GM10266 (cell line): Measurements from ENCODE around the gene DCAF5.

Source experiments
- DNase-seq: peaks from one replicate; pipeline ENCODE4 v3.0.0; 2012; ENCODE audit errors: extremely low spot score
- TF ChIP-seq, protein P1 (sequence below): IDR thresholded peaks from 2 replicates; pipeline ENCODE4 v1.5.1; 2012; ENCODE audit warnings: mild to moderate bottlenecking, low read depth; ENCODE audit not compliant: control insufficient read depth, insufficient read depth; ENCODE audit errors: missing control alignments

The DCAF5 gene

DNA sequence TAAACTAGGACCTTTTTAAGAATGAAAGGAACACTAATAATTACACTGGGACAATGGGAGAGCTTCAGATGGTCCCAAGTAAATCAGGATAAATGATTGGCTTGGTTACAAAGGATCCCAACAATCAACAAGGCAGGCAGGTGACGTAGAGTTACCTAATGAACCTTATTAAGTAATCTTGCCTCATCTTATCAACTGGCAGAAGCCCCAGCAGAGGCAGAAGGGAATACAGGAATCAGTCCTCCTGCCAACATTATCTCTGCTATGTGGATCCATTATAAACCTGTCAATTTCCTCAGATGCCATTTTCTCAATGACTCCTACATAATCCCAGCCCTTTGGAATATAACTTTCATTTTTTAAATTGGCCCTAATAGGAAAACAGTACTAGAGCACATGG lies 11.4 kb downstream of the DCAF5 start:
- TF ChIP-seq, protein P1, sequence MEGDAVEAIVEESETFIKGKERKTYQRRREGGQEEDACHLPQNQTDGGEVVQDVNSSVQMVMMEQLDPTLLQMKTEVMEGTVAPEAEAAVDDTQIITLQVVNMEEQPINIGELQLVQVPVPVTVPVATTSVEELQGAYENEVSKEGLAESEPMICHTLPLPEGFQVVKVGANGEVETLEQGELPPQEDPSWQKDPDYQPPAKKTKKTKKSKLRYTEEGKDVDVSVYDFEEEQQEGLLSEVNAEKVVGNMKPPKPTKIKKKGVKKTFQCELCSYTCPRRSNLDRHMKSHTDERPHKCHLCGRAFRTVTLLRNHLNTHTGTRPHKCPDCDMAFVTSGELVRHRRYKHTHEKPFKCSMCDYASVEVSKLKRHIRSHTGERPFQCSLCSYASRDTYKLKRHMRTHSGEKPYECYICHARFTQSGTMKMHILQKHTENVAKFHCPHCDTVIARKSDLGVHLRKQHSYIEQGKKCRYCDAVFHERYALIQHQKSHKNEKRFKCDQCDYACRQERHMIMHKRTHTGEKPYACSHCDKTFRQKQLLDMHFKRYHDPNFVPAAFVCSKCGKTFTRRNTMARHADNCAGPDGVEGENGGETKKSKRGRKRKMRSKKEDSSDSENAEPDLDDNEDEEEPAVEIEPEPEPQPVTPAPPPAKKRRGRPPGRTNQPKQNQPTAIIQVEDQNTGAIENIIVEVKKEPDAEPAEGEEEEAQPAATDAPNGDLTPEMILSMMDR: no peak

DNA sequence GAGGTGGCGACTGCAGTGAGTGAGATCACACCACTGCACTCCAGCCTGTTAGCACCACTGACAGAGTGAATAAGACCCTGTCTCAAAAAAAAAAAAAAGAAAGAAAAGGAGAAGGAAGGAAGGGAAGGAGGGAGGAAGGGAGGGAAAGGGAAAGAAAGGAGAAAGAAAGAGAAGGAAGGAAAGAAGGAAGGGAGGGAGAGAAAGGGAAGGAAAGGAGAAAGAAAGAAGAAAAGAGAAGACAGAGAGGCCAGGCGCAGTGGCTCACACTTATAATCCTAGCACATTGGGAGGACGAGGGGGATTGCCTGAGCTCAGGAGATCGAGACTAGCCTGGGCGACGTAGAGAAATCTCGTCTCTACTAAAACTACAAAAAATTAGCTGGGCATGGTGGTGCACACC lies 13.2 kb downstream of the DCAF5 start:
- DNase-seq: no peak
- TF ChIP-seq, protein P1: no peak

More for the DNA sequence above, 11.4 kb downstream of the DCAF5 start:
- no peak for DNase-seq

DNA sequence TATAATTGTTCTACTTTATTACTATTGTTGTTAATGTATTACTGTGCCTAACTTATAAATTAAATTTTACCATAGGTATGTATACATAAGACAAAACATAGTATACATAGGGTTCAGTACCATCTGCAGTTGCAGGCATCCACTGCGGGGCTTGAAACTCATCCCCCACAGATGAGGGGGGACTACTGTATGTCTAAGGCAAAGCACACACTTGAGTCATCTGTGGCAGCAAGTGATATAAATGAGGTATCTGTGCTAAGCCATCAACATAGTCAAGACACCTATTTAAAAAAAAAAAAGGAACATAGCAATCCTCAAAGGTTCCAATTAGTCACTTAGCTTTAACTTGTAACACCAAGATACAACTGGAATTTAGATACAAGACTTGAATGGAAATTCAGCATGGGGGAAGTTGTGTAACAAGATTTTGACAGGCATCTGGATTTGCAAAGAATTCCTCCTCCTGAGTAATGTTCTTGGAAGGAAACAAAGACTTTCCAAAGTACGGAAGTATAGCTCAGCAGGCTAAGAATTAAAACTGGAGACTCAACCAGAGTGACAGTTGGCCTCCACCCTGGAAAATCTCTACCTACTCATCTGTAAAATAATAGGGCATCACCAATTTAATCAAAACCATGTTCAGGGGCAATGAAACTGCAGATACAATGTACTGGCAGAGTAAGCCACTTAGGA lies 14.9 kb downstream of the DCAF5 start:
- TF ChIP-seq, protein P1: no peak
- DNase-seq: no peak

GRCh38 chr14:69137416-69137815 lies 15.5 kb downstream of the DCAF5 start:
- TF ChIP-seq, protein P1: no peak
- no peak for DNase-seq

DNA sequence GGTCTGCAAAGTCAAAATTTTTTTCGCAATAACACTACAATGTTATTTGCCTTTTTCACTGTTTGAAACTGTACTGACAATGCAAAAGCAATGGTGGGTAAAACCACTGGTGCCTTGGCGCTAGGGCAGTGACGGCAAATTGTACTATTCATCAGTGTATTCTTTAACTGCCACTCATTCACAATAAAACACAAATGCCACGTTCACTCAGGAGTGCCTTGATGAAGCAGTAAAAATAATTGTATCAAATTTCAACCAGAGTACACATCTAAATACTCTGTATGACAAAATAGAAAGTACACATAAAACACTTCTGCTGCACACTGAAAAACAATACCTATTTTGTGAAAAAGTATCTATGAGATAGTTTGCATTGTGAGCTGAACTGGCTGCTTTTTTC lies 17.8 kb downstream of the DCAF5 start:
- DNase-seq: no peak
- TF ChIP-seq, protein P1: no peak

DNA sequence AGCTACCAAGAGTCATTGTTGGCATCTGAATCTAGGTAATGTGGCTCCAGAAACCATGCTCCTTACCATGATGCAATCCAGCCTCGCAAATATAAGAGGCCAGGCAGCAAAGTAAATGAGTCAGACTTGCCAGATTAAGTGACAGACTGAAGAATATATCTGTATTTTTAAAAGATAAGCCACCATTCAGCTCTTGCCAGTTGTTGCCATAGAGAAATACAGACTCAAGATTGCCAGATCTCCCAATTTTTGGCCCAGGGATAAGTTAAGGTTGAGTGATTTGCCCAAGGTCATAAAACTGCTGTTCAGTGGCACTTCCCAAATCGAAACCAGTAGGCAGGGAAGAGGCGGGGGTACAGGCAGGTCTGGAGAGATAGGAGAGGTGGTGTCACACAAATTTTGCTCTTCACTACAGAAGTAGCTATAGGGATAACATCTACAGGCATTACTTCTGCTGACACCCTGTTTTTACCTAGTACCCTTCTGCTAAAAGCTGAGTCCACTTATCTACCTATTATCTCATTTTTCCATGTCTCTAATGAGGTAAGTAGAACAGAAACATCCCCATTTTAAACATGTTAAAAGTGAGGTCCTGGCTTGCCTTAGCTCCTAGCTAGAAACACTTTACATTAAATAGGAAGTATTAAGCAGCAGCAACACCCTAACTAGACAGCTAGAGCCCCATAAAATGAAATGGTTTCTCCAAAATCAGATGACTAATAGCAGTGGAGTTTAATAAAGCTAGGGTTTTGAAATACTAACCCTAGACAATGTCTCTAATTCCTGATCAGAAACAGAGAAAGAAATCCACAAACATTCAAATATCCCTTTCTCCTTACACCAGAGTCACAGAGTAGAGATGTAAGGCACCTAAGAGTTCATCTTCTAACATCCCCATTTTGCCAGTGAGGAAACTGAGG lies 19.5 kb downstream of the DCAF5 start:
- TF ChIP-seq, protein P1: no peak
- DNase-seq: no peak
